ENCODE measurements around the gene MAP3K14.

The MAP3K14 gene

DNA sequence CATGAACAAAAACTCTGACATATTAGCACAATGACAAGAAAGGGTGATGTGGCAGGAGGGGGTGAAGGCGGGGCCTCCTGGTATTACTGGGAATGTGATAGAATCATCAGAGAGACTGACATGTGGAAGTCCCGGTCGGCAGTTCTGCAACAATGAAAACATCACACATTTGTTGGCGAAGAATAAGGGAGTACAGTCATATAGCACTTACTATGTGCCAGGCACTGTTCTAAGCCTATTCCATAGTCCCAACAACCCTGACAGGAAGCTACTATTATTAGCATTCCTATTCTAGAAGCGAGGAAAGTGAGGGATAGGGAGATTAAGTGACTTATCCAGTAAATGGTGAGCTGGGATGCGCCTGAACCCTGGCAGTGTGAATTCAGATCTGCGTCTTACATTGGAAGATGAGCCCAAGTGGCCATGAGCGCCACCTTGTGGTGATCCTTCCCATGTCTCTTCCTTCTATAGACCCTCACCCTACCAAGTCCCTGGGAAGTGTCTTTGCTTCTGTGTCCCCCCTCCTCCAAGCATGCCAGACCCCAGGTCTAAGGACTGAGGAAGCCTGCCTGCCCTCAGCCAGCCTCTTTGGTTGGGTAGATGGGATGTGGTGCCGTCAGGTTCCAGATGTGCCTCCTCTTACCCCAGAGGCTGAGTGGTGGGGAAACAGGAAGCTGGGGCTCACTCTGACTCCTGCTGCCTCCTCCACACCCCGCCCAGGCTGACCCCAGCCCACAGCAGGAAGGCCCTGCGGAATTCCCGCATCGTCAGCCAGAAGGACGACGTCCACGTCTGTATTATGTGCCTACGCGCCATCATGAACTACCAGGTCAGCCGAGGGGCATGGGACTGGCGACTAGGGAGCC, 81.2 kb downstream of the MAP3K14 start:
- DNase-seq (ENCODE audit: low read depth in 2 of 2) = peak; percentile 57 to 58

DNA sequence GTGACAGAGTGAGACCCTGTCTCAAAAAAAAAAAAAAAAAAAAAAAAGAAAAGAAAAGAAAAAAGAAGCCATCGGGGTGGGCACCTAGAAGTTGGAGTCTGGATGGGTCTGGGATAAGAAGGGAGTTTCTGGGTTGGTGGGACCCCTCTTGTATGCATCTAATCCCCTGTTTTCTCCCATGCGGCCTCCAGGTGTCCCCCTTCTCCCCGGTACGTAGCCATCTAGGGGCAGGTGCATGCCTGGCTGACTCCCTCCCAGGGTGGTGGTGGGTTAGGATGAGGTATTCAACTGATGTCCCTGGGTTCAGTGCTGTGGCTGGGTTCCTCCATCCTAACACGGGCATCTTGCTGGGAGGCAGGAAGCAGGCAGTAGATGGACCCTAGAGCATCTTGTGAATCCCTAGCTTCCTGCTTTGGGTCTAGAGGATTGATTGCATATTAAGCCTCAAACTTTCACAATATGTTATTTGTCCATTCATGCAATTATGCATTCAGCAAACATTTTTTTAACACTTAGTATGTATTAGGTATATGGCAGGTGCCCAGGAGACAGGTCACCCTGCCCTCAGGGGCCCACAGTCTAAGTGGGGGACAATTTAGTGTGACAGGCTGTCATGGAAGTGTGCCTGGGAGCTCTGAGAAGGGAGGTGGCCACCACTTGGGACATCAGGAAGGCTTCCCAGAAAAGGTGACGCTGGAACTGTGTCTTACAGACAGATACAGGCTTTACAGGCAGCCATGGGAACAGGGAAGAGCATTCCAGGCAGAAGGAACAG, 82.0 kb downstream of the MAP3K14 start:
- no peak for DNase-seq (ENCODE audit: low read depth in 2 of 2)

DNA sequence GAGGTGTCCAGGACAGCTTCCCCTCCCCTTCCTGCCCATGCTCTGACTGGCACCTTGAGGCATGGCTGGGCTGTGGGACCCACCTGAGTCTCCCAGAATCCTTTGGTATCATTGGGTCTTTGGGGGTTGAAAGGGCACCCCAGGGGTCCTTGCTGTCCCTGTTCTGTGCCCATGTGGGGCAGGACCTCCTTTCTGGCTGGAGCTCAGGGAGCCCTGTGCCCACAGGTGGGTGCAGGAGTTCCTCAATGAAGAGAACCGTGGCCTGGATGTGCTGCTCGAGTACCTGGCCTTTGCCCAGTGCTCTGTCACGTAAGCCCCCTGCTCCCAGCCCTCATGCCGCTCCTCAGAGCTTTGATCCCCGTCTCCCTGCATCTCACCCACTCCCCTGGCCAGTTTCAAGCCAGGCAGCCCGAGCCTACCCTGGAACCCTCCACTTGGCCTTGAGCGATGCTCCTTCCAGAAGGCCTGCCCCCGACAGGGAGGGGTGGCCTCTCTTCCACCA, 83.3 kb downstream of the MAP3K14 start:
- no peak for DNase-seq (ENCODE audit: low read depth in 2 of 2)

DNA sequence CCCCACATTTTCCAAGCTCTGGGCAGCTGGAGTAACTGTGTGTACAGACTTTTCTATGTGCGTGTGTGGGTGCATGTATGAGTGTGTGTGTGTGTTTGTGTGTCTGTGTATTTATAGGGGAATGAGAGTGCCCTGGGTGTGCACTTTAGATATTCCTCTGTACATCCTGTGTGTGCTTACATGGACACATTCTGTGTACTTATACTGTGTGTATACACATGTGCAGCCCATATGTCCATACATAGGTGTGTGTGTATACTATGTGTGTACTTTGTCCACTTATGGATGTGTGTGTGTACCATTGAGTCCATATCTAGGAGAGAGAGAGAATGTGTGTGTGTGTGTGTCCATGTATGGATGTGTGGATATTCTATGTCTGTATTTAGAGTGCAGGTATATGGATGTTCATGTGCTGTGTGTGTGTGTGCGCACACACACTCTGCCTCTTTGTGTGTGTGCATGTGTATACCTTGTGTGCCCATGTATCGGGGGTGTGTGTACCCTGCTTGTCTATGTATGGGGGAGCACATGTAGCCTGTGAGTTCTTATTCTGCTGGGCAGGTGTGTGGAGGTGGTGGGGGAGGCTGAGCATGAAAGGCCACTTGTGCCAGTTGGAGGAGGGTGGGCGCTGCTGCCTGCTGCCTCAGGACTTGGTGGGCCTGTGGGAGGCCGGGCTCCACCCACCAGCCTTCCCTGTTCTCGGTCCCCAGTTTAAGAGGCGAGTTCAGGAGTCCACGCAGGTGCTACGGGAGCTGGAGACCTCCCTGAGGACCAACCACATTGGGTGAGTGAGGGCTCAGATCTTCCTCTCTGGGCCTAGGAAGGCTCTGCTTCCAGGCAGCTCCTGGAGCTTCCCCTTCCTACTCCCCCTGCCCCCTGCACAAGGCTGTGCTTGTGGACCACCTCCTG, 84.1 kb downstream of the MAP3K14 start:
- no peak for DNase-seq (ENCODE audit: low read depth in 2 of 2)

DNA sequence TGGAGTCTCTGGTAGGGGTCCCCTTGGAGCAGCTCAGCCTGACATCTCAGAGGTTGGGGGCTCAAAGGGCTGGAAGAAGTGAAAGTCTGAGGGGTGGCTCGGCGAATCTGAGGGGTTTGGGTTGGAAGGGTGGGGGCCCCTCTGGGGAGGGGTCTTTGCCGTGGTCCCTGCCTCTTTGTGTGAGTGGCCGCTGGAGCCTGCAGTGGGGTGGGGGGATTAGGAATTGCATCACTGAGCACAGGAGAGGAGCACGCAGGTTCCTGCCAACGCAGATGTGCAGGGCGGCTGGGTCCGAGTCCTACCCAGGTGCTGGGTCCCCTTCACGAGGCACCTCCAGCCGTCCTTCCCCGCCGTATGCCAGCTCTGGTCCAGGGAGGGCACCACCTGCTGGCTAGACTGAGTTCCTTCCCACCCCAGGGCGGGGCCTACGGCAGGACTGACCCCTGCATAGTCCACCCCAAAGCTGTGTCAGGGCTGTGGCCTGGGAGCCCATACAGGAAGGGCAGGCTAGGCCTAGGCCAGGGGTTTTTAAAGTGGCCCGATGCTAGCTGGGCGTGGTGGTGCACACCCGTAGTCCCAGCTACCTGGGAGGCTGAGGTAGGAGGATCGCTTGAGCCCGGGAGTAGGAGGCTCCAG, 85.2 kb downstream of the MAP3K14 start:
- DNase-seq (ENCODE audit: low read depth in 2 of 2) = no peak

DNA sequence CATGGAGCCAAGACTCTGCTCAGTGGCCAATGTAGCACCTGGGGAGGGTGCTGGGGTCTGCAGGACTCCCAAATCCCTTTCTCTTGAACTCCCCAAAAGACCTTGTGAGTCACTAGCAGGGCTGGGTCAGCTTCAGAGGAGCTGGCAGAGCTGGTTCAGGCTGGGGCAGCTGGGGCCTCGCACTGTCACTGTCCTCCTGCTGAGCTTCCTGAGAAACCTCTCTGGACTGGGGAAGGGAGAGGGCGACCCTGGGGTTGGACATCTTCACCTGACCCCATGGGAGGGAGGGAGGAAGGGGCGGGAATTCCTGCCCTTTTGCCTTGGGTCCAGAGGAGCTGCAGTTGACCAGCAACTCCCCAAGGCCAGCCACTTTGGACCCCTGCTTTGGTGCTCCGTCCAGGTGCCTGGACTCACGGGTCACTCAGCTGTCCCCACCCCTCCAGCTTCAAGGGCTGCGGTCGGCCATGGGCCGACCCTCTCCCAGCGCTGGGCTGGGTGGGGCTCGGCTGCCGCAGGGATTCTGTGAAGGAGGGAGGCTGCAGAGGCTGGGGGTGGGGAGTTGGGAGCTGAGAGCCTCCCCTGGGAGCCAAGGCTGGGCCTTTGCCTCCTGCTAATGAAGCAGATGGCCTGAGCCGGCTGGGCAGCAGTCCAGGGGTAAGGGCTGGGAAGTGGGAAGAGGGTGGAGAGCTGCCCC, 85.9 kb downstream of the MAP3K14 start:
- no peak for DNase-seq (ENCODE audit: low read depth in 2 of 2)

DNA sequence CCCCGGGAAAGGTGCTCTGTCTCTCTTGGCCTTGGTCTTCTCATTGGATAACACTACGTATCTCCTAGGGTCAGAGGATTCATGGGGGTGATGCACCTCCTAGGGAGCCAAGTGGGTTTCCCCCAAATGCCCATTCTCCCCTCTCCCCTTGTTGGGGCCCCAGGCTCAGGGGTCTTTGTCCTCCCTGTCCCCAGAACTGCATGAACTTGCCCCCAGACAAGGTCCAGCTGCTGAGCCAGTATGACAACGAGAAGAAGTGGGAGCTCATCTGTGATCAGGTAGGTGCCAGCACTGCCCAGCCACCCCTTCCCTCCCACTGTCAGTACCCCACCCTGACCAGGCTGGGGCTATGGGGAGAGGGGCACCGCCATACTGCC, 86.4 kb downstream of the MAP3K14 start:
- DNase-seq (ENCODE audit: low read depth in 2 of 2) = no peak

DNA sequence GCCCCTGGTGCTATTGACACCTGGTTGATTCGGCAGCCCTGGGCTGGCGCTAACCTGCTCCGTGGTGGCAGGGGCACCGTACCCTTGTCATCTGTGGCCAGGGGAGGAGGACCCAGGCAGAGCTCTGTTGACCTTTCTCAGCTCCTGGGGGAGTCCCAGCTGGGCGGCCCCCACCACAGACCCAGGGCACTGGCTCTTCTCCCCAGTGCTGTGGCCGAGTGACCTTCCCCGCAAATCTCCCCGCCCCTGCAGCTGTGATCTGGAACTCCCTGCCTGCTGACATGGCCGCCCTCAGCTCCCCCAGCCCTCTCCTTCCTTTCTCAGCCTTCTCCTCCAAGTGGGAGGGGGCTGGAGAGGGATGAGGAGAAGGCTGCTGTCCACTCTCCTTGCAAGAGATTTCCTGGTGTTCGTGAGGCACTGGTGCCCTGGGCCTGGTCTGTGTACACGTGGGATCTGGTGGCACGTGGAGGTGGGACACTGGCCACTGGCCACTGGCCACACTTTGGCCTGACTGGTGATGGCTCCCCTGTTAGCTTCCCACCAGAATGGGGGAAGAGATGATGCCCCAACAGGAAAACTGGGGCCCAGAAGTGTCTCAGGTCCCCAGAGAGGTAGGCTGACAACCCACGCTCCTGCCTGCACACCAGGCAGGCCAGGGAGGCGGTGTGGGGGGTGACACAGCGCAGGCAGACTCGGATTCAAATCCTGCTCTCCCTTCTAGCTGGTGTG, 87.0 kb downstream of the MAP3K14 start:
- peak in 1 of 2 donors; percentile 53 for DNase-seq (ENCODE audit: low read depth in 2 of 2)

DNA sequence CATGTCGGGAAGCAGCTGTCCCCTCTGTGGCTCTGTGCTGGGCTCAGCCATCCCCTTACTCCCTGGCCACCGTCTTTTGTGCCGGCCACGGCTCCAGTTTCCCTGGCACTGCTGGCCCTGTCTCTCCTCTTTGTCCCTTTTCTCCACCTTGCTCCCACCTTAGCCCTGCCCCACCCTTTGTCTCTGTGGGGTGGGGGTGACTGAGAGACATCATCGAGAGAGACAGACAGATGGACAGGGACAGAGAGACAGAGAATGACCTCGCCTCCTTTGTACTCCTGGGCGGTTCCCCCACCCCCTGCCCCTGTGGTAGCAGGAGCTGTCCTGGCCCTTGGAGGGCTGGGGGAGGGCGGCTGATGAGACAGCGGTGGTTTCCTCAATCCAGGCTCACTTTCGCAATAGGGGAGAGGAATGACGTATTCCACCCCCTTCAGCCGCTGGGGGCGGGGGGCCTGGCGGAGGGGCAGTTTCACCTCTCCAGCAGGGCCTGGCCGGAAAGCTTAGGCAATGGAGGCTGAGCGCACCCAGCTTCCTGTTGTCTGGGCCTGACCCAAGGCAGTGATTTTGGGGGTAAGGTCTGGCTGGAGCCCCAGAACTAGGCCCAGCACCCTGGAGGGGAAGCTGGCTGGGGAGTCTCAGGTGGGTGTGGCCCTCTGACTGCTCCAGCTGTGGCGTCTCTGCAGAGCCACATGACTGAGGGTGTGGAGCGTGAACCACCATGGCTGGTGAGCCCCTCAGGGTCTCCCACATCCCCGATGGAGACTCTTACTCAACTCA, 87.9 kb downstream of the MAP3K14 start:
- DNase-seq (ENCODE audit: low read depth in 2 of 2) = peak; percentile 71 to 78

DNA sequence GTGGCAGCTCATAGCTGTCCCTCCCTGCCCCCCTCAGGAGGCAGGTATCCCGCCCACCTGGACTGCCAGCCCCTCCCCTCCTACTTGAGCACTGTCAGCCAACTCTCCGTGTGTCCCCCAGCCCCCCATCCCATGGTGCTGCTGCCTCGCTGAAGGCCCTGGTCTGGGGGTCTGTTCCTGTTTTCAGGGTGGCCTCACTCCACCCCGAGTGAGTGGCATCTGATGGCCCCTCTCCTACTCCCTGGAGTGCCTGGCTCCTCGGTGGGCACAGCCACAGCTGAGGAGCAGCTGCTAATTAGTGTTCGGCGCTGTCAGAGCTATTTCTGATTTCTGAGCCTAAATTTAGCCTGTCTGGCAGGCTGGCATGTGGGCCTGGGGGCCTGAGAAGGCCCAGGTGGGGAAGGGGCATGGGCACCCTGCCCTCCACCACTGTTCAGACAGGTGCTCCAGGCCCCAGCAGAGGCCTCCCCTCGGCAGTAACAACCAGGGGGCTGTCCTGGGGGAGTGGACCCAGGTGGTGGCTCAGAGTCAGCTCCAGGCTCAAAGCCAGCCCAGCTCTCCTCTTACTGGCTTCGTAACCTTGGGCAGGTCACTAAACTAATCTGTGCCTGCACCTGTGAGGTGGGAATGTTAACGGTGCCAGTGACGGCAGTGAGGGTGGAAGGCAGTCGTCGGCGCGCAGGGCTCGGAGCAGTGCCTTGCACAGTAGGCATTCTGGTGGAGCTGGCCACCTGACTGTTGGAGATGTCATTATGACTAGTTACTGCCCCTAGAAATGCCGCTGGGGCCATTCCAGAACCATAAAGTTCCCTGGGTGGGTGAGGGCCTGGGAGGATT, 88.7 kb downstream of the MAP3K14 start:
- DNase-seq (ENCODE audit: low read depth in 2 of 2) = no peak

DNA sequence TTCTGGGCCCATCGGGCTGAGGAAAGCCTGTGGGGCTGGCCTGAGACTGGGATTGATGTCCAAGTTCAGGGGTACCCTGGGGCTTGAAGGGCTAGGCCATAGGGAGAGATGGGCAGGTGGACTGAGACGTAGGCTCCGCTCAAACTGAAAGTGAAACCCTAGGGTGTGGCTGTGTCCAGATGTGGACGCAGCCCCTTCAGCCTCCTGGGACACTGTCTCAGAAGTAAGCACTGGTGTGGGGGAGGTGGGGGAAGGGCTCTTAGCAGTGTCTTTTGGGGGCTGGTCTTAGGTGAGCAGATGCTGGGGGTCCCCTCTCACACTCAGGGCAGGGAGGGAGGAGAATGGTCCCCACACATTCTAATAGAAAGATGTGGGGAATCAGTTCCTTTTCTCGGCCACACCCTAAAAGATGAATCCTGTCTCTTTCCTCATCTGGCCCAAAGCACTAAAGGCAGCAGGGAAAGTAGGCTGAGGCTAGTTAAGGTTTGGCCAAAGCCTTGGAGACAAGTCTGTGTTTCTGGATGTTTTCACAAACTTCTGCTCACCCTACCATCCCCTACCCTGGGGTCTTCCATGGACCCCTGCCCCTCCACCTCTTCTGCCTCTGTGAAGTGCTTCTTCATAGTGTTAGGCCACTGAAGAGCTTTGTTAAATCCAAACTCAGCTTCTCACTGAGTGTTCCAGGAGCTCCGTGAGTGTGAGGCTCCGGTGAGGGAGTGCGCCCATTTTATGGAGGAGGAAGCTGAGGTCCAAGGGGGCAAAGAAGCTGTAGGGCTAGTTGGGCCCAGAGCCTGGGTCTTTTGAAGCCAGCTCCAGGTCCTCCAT, 89.5 kb downstream of the MAP3K14 start:
- DNase-seq (ENCODE audit: low read depth in 2 of 2) = no peak

DNA sequence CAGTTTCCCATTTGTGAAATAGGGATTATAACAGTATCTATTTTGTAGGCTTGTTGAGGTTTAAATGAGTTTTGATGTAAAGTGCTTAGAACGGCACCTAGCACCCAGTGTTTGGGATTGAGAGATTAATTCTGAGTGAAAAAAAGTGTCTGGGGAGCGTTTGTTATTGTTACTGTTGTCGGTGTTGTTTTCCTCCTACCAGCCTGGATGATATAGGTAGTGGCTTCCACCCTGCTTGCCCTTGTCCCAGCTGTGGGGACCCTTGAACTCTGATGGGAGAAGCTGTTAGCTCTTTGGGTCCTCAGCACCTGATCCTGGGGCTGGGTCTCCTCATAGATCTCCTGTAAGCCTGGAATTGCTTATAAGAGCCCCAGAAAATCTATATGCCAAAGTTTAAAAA, 90.2 kb downstream of the MAP3K14 start:
- no peak for DNase-seq (ENCODE audit: low read depth in 2 of 2)

DNA sequence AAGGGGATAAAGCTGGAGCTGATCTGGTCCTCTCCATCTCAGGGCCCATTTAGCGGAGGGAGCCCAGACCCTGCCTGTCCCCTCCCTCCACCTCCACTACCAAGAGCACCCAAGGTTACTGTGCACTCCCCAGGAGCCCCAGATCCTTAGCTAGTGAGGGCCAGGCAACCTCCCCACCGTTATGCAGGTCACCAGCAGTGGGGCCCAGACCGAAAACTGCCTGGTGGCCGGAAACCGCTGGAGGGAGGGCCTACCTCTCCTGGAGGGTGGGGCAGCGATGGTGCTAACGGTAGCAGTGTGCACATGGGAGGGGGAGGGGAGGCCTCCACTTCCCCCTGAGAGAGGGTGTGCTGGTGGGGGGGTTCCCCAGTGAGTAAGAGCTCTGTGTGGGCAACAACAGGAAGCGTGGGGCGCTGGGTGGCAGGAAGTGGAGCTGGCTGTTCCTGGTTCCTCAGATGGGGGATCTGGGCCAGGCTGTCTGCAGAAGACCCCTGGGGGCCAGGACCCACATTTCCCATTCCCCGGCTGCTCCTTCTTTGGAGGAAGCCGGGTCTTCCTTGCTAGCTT, 90.8 kb downstream of the MAP3K14 start:
- peak; percentile 94 to 97 for DNase-seq (ENCODE audit: low read depth in 2 of 2)

DNA sequence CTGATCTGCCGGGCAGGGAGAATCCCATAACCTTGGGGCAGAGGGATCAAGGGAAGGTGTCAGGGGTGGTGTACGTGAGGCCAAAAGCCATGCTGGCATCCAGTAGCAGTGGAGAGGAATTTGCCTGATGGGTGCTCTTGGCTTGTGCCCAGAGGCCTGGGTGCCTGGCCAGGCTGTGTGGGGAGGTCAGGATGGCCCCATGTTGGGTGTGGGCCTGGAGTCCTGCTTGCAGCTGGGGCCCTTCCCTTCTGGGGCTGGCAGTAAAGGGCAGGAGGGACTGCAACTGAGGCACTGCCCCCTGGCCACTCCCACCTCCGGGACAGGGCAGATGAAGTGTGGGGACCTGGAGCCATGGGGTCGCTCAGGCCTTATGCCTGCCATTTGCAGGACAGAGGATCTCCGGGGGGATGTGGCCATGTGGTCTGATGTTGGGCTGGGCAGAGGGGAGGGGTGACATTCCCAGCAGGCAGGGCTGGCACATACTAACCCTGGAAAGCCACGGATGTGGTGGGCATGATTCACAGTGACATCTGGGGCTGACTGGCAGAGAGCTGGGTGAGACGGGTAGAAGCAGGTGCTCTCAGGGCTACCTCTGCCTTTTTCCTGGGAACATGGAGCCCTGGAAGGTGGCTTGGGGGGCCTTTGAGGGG, 91.6 kb downstream of the MAP3K14 start:
- DNase-seq (ENCODE audit: low read depth in 2 of 2) = peak in 1 of 2 donors; percentile 42

DNA sequence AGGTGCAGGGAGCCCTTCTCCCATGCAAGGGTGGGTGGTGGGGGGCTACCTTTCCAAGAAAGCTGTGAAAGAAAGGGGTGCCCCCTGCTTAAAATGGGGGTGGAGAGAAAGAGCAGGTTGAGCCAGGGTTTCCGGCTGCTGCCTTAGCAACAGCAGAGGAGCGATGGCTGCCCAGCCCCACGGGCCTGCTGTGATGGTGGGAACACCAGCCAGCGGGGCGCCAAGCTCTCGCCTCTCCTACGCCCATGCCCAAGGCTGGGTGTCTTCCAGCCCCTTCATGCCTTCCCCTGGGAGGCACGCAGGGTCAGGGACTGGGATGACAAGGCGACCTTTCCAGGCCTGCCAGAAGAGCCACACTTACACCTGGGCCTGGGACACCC, 92.2 kb downstream of the MAP3K14 start:
- DNase-seq (ENCODE audit: low read depth in 2 of 2) = no peak

All from stimulated activated CD8-positive, alpha-beta memory T cell treated with anti-CD3 and anti-CD28 coated beads, Interleukin-7, amount 100 ng/mL, for 4 hours (primary cell).